Panc1 (cell line): ENCODE results near the gene RGS10. TPM values are rescaled to one million over a fixed set of nuclear protein-coding genes. Genes with fewer than 3 reads are reported as not detected.

Source experiments
- ATAC-seq: fragments of 200-7000 bp; cut with Tn5 transposase; 2 replicates; pipeline ENCODE4 v1.9.1; 2020; ENCODE audit warnings: mild to moderate bottlenecking, moderate library complexity
- BruUV-seq: library from RNA; stranded (reverse); fragments of 400-500 nt; replicated peaks from 2 replicates; lab custom pipeline; 2021; lab: Mats Ljungman, UMichigan
- CTCF ChIA-PET: fragments of 300-600 bp; sonication (Branson Sonifier 250); formaldehyde crosslinking; loops from one replicate; lab custom pipeline; 2022; ENCODE audit warnings: antibody characterized with exemption; lab: Charles Lee
- POLR2A ChIA-PET: fragments of 300-600 bp; sonication (Branson Sonifier 250); formaldehyde crosslinking; loops from one replicate; lab custom pipeline; 2022; ENCODE audit warnings: antibody characterized with exemption; lab: Charles Lee
- DNase-seq: peaks from one replicate; pipeline ENCODE4 v3.0.0-alpha.2; 2010; ENCODE audit warnings: low read depth, low spot score
- H3K27ac ChIP-seq: 2 replicates; pipeline ENCODE4 v1.5.1; 2011; ENCODE audit warnings: mild to moderate bottlenecking, low read length, inconsistent platforms
- H3K27me3 ChIP-seq: fragments of 200-500 bp; sonication (Bioruptor generic); 2 replicates; pipeline ENCODE4 v1.6.0; 2014; ENCODE audit warnings: low read length, inconsistent platforms; ENCODE audit not compliant: control insufficient read depth, insufficient read depth
- H3K36me3 ChIP-seq: fragments of 200-500 bp; sonication (Bioruptor generic); 2 replicates; pipeline ENCODE4 v1.5.1; 2014; ENCODE audit warnings: inconsistent platforms, mild to moderate bottlenecking, low read length, moderate library complexity; ENCODE audit not compliant: control insufficient read depth, insufficient read depth
- H3K4me1 ChIP-seq: 2 replicates; pipeline ENCODE4 v1.5.1; 2011; ENCODE audit warnings: inconsistent platforms, mild to moderate bottlenecking, low read length, moderate library complexity; ENCODE audit not compliant: control insufficient read depth, insufficient read depth
- H3K4me3 ChIP-seq, 2 experiments: 2 replicates each; pipeline ENCODE4 v1.5.1; 2011 to 2012; ENCODE audit warnings: low read depth in 2 of 2, low read length in 2 of 2, mild to moderate bottlenecking in 2 of 2, inconsistent platforms in 1 of 2, moderate library complexity in 1 of 2
- H3K9me3 ChIP-seq: fragments of 200-500 bp; sonication (Bioruptor generic); 2 replicates; pipeline ENCODE4 v1.5.1; 2014; ENCODE audit warnings: low read depth, mild to moderate bottlenecking, inconsistent platforms, low read length, moderate library complexity; ENCODE audit not compliant: control insufficient read depth, insufficient read depth
- POLR2AphosphoS5 ChIP-seq: IDR thresholded peaks from 2 replicates; pipeline ENCODE4 v1.6.1; 2012; ENCODE audit warnings: mild to moderate bottlenecking, low read depth, low read length, moderate library complexity
- REST ChIP-seq, 2 experiments: IDR thresholded peaks; 2 replicates each; pipeline ENCODE4 v1.6.1; 2011 to 2012; ENCODE audit warnings: low read depth in 2 of 2, control low read depth in 1 of 2, low read length in 1 of 2, mild to moderate bottlenecking in 1 of 2, moderate library complexity in 1 of 2; ENCODE audit not compliant: insufficient read depth in 1 of 2
- SIN3A ChIP-seq: IDR thresholded peaks from 2 replicates; pipeline ENCODE4 v1.6.1; 2012; ENCODE audit warnings: low read depth, mild to moderate bottlenecking, low read length, moderate library complexity, borderline replicate concordance; ENCODE audit not compliant: insufficient read depth
- TCF7L2 ChIP-seq: IDR thresholded peaks from 2 replicates; pipeline ENCODE4 v1.6.1; 2011; ENCODE audit warnings: mild to moderate bottlenecking, low read depth, low read length, inconsistent platforms
- in situ Hi-C: cut with HindIII; loops from 2 replicates; pipeline ENCODE4 v1.10.0; 2016; ENCODE audit warnings: low sequenced_read_pairs, low pct_unique_long_range_greater_than_20kb
- intact Hi-C: fragments of 100-400 bp; cut with micrococcal nuclease; formaldehyde crosslinking; loops from one replicate; pipeline ENCODE4 v1.10.0; 2022; ENCODE audit not compliant: unreplicated experiment
- total RNA-seq: library from RNA; stranded (reverse); gene quantifications from one replicate; pipeline ENCODE4 v1.2.1, GENCODE V29; 2021; ENCODE audit not compliant: unreplicated experiment
- TF ChIP-seq, protein P1 (sequence below): fragments of 450-650 bp; IDR thresholded peaks from 2 replicates; pipeline ENCODE4 v1.5.1; 2017; ENCODE audit warnings: mild to moderate bottlenecking

Gene RGS10
- total RNA-seq, 1 experiment from 2014 or later = 68.6 TPM

GRCh38 chr10:119535837-119536507 lies 6.5 kb downstream of the RGS10 start:
- ATAC-seq (no peak), DNase-seq (no peak)
- no peaks in the 10 kb centered on the region for H3K36me3 ChIP-seq
- no TSS peak for BruUV-seq
- no peak overlapping the region for H3K4me3 ChIP-seq
- in situ Hi-C loops = no loop called here
- TF ChIP-seq REST (IDR thresholded peaks at IDR 0.05; ENCODE audit: insufficient read depth in 1 of 2, low read depth in 2 of 2, low read length in 1 of 2) (no peak), TCF7L2 (no peak), POLR2AphosphoS5 (no peak), SIN3A (no peak)
- TF ChIP-seq, protein P1, sequence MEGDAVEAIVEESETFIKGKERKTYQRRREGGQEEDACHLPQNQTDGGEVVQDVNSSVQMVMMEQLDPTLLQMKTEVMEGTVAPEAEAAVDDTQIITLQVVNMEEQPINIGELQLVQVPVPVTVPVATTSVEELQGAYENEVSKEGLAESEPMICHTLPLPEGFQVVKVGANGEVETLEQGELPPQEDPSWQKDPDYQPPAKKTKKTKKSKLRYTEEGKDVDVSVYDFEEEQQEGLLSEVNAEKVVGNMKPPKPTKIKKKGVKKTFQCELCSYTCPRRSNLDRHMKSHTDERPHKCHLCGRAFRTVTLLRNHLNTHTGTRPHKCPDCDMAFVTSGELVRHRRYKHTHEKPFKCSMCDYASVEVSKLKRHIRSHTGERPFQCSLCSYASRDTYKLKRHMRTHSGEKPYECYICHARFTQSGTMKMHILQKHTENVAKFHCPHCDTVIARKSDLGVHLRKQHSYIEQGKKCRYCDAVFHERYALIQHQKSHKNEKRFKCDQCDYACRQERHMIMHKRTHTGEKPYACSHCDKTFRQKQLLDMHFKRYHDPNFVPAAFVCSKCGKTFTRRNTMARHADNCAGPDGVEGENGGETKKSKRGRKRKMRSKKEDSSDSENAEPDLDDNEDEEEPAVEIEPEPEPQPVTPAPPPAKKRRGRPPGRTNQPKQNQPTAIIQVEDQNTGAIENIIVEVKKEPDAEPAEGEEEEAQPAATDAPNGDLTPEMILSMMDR = no peak
- POLR2A ChIA-PET = no interaction called here
- no peaks in the 10 kb centered on the region for H3K27me3 ChIP-seq
- no peaks in the 10 kb centered on the region for H3K9me3 ChIP-seq
- H3K27ac ChIP-seq = no peak overlapping the region; the same call in 1 of the 2 replicates
- CTCF ChIA-PET = no interaction called here
- intact Hi-C loops = loop anchor here (5.0 kb wide), 1 partner anchor 334 kb away; no protein-coding TSS in a partner anchor
- H3K4me1 ChIP-seq = peaks cover 65% of the 10 kb centered on the region

DNA sequence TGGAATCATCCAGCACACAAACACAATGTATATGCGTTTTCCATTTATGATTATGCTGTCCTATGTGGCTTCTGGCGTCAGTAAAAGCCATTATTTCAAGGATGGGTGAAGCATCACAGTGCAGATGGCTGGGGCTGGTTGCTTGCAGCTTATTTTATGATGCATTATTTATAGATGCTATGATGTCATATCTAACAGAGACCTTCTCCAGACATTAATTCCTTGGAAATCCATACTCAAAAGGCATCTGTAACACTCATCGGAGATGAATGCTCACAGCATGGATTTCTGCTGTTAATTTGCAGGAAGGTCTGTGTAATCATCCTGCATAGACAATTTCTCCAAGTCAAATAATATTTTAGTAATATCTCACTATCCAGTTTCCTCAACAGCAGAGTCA lies 7.2 kb downstream of the RGS10 start:
- Histone ChIP-seq H3K9me3 (no peaks in the 10 kb centered on the region), H3K4me1 (peaks cover 63% of the 10 kb centered on the region), H3K27ac (no peak overlapping the region), H3K36me3 (no peaks in the 10 kb centered on the region), H3K4me3 (no peak overlapping the region), H3K27me3 (no peaks in the 10 kb centered on the region)
- in situ Hi-C loops (no loop called here), intact Hi-C loops (loop anchor here (5.0 kb wide), 1 partner anchor 333 kb away; no protein-coding TSS in a partner anchor)
- ChIA-PET CTCF (no interaction called here), POLR2A (no interaction called here)
- TF ChIP-seq SIN3A (no peak), POLR2AphosphoS5 (no peak), REST (IDR thresholded peaks at IDR 0.05; ENCODE audit: insufficient read depth in 1 of 2, low read depth in 2 of 2, low read length in 1 of 2) (no peak), TCF7L2 (no peak)
- TF ChIP-seq, protein P1 = no peak
- no TSS peak for BruUV-seq
- DNase-seq (no peak), ATAC-seq (no peak)
